ENCODE measurements around the gene RHOBTB1. TPM values are rescaled to one million over a fixed set of nuclear protein-coding genes. Genes with fewer than 3 reads are reported as not detected.

The RHOBTB1 gene
- total RNA-seq, 1 donor from 2014 or later = 0.24 TPM

GRCh38 chr10:60828489-60828852 is 115.5 kb downstream of the RHOBTB1 start:
- POLR2A ChIA-PET = no interaction called here
- CTCF ChIA-PET = no interaction called here
- H3K4me1 Mint-ChIP-seq = no peaks in the 10 kb centered on the region
- H3K36me3 Mint-ChIP-seq (ENCODE audit: low read depth) = no peaks in the 10 kb centered on the region
- no peak for ATAC-seq (ENCODE audit: low read depth)
- TF ChIP-seq CTCF (IDR thresholded peaks at IDR 0.05) = no peak
- intact Hi-C loops (cut with micrococcal nuclease) = no loop called here
- no peaks in the 10 kb centered on the region for H3K9me3 Mint-ChIP-seq
- H3K27ac Mint-ChIP-seq = no peak overlapping the region
- no peak for DNase-seq
- peaks cover 7% of the 10 kb centered on the region for H3K27me3 Mint-ChIP-seq
- no peak overlapping the region for H3K4me3 Mint-ChIP-seq

DNA sequence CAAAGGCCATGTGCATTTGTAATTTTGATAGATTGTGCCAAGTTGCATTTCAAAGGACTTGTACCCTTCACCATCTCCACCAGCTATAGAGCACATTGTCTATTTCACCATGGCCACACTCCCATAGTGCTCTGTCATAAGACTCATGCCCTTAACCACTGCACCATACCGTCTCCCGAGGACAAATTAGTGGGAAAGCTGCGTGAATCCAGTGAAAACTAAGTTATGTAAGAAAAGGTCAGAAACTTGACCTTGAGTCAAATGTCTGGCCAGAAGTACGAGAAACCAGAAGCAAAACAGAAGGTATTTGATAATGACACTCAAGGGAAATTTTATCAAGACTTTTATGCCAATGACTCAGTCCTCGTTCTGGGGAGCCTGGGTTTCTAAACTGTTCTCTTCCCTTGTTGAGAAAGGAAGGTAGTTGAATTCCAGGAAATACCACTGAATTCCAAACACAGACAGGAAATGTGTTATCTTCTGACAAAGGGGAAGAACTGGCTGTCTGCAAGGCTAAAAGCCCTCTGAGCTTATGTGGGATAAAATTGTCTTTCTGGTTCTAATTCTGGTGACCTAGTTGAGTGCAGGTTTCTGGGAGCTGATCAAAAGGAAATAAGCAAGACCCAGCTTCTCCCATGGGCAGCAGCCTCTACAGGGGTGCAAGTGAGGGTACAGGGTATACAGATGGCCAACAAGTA is 116.0 kb downstream of the RHOBTB1 start:
- H3K27me3 Mint-ChIP-seq = peaks cover 7% of the 10 kb centered on the region
- POLR2A ChIA-PET = no interaction called here
- ATAC-seq (ENCODE audit: low read depth) (no peak), DNase-seq (no peak)
- no peaks in the 10 kb centered on the region for H3K4me1 Mint-ChIP-seq
- intact Hi-C loops (cut with micrococcal nuclease) = no loop called here
- no peak overlapping the region for H3K27ac Mint-ChIP-seq
- no peak overlapping the region for H3K4me3 Mint-ChIP-seq
- CTCF ChIA-PET = interaction anchor here (1.1 kb wide), 1 partner anchor 11 kb away, joined by 4 read pairs; no protein-coding TSS in a partner anchor
- TF ChIP-seq CTCF (IDR thresholded peaks at IDR 0.05) = no peak
- H3K36me3 Mint-ChIP-seq (ENCODE audit: low read depth) = no peaks in the 10 kb centered on the region
- no peaks in the 10 kb centered on the region for H3K9me3 Mint-ChIP-seq

GRCh38 chr10:60825520-60825919 is 118.5 kb downstream of the RHOBTB1 start:
- H3K27me3 Mint-ChIP-seq = peaks cover 7% of the 10 kb centered on the region
- no peak overlapping the region for H3K27ac Mint-ChIP-seq
- no peak for DNase-seq
- intact Hi-C loops (cut with micrococcal nuclease) = no loop called here
- H3K4me3 Mint-ChIP-seq = no peak overlapping the region
- H3K4me1 Mint-ChIP-seq = no peaks in the 10 kb centered on the region
- H3K9me3 Mint-ChIP-seq = no peaks in the 10 kb centered on the region
- ATAC-seq (ENCODE audit: low read depth) = no peak
- TF ChIP-seq CTCF (IDR thresholded peaks at IDR 0.05) = no peak
- CTCF ChIA-PET = no interaction called here
- POLR2A ChIA-PET = no interaction called here
- H3K36me3 Mint-ChIP-seq (ENCODE audit: low read depth) = no peaks in the 10 kb centered on the region

DNA sequence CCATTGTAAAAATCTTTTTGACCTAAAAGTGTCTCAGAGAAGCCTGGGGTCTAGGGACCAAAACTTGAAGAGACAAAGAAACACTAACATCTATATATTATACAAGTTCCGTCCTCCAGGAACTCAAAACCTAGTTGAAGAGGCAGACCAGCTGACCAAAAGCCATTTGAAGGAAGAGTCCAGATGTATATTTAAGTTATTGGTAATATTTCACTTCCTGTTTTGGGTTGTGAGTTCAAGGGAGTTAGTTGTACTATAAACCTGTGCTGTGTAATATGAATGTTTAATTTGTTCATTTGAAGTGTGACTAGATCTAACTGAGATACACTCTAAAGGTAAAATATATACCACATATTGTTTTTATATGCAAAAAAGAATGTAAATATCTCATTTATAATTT is 120.7 kb downstream of the RHOBTB1 start:
- ChIA-PET POLR2A (no interaction called here), CTCF (no interaction called here)
- no peak for TF ChIP-seq CTCF (IDR thresholded peaks at IDR 0.05)
- H3K27me3 Mint-ChIP-seq = peaks cover 4% of the 10 kb centered on the region
- no peak for DNase-seq
- no peak for ATAC-seq (ENCODE audit: low read depth)
- no peaks in the 10 kb centered on the region for H3K4me1 Mint-ChIP-seq
- H3K4me3 Mint-ChIP-seq = no peak overlapping the region
- H3K27ac Mint-ChIP-seq = no peak overlapping the region
- H3K36me3 Mint-ChIP-seq (ENCODE audit: low read depth) = no peaks in the 10 kb centered on the region
- no peaks in the 10 kb centered on the region for H3K9me3 Mint-ChIP-seq
- intact Hi-C loops (cut with micrococcal nuclease) = no loop called here

GRCh38 chr10:60822809-60823208 is 121.2 kb downstream of the RHOBTB1 start:
- Mint-ChIP-seq H3K4me3 (no peak overlapping the region), H3K4me1 (peaks cover 2% of the 10 kb centered on the region), H3K27ac (no peak overlapping the region), H3K9me3 (no peaks in the 10 kb centered on the region), H3K36me3 (ENCODE audit: low read depth) (no peaks in the 10 kb centered on the region), H3K27me3 (peaks cover 2% of the 10 kb centered on the region)
- CTCF ChIA-PET = no interaction called here
- POLR2A ChIA-PET = no interaction called here
- ATAC-seq (ENCODE audit: low read depth) (no peak), DNase-seq (no peak)
- no peak for TF ChIP-seq CTCF (IDR thresholded peaks at IDR 0.05)
- intact Hi-C loops (cut with micrococcal nuclease) = no loop called here

All from activated B cell treated with CpG ODN at 0.5 μM for 24 hours (primary cell).